SKM-1 treated with dmso at 0.1 percent for 144 hours (cell line): Measurements from ENCODE around the gene NCL.
"Not testable (repeated sequence)": the region's sequence is repeated elsewhere in the genome, so short reads cannot be mapped to it uniquely, and the experiment has no call there.

Source experiments
- DNase-seq: peaks from one replicate; lab custom pipeline; 2025; ENCODE audit not compliant: unreplicated experiment; lab: John Stamatoyannopoulos, UW

Gene NCL

DNA sequence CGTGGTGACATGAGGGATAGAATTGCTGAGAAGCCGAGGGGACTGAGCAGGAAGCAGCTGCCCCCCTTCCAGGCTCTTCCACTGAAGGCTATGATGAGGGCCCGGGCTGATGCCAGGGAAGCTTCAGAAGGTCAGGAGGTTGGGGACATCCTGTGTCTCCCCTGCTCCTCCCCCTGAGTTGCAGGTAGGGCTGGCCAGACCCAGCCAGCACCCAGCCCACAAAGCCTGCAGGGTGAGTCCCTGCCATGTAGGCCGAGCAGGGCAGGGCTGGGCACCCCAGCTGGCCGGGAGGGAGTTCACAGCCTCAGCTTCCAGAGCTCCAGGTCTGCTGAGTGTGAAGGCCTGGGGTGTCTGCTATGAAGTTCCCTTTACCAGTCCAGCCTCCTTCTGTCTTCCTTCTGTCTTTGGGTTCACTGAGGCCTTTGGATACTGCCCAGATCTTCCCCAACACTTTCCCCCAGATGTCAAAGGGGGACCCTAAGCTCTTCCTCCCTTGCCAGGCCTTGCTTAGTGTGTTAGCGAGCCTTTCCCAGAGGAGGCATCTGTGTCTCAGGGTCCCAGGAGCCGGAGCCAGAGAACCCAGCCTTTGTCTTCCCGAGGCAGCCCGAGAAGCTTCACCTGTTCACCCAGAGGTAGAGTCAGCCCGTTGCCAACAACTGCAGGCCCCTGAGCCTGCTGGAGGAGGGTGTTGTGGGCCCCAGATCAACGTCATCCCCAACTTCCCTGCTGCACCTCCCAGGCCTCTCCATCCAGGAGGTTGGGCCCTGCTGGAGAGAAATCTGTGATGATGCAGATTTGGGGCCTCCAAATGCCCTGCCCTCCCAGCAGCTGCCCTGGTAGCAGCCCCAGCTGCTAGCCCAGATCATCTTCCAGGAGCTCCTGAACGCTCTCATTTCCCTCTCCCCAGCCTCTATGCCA is 3.6 kb upstream of the NCL start:
- no peak for DNase-seq

DNA sequence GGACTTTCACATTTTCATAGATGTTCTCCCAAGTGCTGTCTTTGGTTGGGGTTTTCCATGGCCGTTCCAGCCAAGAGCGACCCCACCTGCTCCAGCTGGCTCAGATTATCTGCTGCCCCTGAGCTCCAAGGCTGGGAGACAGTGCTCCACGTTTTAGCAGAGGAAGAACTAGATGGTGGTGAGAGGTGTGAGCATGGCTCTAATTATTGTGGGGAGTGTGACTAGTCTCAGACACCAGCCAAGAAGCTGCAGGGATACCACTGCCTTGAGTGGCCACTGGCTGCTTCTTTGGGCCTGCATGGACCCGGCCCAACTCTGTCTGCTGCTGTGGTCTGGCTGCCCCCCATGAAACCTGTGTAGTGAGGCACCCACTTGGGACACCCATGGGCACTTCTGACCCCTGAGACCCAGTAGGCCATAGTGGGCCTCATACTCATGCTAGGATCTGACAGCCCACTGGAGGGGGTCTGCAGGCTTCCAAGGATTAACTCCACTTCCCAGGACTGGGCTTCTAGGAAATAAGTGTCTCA is 2.8 kb upstream of the NCL start:
- DNase-seq: no peak

DNA sequence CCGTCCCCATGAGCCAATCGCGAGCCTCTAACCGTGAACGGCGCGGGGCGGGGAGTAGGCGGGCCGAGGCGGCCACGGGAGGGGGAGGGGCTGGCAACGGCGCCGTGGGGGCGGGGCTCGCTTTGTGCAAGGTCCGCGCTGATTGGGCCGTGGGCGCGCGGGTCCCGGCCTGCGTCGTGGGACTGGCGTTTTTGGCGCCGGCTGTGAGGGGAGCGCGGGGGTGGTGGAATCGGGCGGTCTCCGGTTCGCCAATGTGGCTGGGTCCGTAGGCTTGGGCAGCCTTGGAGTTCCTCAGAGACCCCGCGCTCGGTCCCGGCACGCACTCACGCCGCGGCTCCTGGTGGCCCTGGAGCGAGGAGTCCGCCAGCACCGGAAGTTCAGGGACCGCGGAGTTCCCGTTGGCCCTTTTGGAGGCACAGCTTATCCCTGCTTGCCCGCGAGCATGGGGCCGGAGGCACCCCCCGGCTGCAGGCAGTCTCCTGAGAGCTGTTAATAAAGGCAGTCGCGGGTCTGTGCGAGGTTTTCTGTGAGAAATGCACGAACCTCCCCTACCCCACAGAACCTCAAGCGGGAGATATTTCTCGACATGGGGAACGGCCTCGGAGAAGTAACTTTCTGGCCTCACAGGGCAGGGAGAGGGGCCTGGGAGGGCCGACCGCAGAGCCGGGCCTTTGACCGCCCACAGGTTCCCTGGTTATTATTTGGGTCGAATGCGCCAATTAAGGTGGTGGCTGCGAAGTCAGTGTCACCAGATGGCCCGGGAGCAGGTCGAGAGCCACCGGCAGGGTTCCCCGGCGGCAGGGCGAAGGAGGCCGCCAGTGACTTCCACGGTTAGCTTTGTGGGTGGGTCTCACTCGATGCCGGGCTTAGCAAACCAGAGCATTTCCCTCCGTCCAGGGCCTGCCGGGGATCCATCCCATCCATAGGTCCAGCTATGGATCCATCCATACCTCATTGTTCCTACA is 574 bp upstream of the NCL start:
- peak; percentile 95 for DNase-seq

DNA sequence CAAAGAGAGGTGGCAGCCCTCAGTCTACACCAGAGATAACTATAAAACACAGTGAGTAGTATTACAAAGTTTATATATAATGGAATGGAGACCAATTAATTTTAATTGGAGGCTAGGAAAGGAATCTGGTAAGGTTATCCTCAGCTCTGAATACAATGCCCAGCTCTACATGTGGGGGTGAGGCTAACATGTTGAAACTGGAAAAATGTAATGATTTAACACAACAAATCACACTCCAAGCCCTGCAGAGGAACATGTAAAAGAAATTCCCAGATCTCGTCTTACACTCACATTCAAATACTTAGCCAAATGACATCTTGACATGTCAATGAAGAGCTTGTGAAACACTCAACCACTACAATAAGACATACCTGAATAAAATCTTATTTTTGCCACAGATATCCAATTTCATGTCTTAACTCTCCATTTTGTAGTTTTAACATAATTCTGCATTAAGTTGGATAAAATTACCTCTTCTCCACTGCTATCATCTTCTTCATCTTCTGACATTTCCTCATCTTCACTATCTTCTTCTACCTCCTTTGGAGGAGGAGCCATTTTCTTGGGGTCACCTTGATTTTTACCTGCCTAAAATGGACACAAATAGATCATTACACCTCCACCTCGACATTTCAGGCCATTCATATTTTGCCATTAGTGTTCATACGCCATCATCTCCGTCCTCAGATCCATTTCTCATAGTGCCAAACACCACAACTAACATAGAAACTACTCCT is 1.4 kb downstream of the NCL start:
- no peak for DNase-seq

DNA sequence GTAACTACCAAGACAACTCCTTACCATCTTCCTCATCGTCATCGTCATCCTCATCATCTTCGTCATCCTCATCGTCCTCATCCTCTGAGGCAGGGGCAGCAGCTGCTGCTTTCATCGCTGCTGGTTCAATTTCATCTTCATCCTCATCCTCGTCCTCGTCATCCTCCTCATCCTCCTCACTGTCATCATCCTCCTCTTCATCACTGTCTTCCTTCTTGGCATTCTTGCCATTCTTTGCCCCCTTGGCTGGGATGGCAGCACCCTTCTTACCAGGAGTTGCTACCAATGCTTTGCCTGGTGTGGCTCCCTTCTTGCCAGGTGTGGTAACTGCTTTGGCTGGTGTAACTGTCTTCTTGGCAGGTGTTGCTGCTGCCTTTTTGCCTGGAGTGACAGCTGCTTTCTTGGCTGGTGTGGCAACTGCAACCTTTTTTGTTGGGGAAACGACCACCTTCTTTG is 2.7 kb downstream of the NCL start:
- no peak for DNase-seq

DNA sequence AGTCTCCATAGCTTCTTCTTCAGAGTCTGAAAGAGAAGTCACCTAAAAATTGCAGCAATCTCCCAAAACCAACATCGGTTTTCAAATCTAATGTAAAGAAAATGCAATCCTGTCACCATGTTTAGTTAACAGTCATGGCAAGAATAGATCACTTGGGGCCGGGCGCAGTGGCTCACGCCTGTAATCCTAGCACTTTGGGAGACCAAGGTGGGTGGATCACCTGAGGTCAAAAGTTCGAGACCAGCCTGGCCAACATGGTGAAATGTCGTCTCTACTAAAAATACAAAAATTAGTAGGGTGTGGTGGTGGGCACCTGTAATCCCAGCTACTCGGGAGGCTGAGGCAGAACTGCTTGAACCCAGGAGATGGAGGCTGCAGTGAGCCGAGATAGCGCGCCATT is 3.4 kb downstream of the NCL start:
- not testable (repeated sequence) for DNase-seq

DNA sequence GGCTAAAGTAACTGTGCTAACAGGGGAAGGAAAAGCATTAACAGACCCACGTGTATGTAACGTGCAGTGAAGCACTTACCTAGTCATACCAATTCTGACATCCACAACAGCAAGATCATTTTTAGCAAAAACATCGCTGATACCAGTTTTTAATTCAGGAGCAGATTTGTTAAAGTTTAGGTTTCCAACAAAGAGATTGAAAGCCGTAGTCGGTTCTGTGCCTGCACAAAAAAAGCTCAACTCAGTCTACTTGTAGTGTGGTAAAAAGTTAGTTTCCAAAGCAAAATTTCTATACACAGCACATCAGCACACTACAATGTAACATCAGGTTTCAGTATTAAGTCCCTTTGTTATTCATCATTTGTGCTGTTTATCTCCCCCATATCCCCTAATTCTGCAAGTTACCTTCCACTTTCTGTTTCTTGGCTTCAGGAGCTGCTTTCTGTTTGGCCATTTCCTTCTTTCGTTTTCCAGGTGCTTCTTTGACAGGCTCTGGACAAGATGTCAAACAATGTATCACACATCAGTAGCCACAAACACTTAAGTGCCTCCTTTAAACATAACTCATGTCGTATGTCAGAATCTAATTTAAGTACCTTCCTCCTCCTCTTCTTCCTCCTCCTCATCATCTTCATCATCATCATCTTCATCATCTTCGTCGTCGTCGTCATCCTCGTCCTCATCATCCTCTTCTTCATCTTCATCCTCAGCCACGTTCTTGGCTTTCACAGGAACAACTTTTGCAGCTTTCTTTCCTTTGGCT is 4.0 kb downstream of the NCL start:
- no peak for DNase-seq

DNA sequence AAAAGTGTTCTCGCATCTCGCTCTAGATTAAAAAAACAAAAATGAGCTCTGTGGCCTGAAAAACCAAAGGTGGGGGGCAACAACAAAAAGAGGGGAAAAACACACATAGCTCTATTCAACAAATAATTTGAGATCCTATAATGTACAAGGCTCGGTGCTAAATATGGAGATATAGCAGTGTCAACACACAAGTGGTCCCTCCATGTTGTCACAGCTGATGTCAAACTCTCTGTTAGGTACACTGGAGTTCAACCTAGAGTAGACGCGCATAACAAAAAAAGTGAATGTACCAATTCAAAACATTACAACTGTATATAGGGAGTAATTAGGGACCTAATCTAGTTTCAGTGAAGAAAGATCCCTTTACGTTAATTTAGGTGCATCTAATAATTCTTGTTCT is 5.9 kb downstream of the NCL start:
- no peak for DNase-seq

DNA sequence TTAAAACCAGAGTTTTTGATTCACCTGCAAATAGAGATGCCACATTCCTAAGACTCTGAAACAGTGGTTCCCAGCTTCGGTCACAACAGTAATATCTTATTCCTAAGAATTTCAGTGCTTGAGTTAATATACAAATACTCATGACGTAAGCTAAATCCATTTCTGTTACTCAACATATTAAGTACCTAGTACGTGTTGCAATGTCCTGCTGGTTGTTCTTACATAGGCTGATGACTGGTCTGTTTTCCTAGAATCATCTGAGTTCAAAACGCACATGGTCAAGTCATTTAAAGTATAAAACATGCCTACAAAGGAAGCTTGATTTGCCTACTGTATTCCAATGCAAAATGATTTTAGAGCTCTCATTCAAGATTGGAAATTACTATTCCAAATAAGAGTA is 7.2 kb downstream of the NCL start:
- no peak for DNase-seq

DNA sequence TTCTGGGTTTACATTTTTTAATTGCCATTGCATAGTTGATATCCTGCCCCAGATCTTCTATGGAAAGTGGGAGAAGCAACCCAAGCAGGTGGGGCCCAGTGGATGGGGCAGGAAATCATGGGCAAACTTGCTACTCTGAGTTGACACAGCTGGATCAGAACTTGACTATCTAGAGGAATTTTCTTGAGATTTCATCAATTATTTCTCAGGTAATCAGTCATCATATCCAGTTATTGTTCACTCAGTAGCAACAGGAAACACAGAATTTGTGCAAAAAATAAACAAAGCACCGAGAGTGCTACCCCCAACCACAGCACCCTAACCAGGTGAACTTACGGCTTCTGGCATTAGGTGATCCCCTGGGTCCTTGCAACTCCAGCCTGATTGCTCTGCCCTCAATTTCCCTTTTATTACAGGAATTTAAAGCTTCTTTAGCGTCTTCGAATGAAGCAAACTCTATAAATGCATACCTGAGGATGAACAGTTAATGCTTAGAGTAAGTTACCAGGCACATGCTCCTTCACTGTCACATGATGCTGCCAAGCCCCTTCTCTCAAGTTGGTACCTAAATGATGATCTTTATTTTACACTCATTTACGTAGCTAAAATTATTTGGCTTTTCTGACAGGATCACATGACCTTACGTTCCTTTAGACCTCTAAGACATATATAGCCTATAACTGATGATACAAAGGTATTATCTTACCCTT is 7.8 kb downstream of the NCL start:
- no peak for DNase-seq

DNA sequence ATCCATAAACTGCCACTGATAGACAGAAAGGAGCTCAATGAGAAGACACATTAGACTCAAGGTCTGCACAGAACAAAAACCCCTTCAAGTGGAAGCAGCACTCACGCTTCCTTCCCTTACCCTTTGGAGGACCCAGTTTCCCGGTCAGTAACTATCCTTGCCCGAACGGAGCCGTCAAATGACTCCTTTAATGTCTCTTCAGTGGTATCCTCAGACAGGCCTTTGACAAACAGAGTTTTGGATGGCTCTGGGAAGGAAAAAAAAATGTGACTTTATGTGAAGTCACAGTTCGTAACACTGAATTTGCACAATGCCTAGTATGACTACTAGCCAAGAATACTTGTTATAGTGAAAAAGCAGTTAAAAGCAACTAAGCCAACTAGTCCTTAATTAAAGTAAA is 8.4 kb downstream of the NCL start:
- no peak for DNase-seq

DNA sequence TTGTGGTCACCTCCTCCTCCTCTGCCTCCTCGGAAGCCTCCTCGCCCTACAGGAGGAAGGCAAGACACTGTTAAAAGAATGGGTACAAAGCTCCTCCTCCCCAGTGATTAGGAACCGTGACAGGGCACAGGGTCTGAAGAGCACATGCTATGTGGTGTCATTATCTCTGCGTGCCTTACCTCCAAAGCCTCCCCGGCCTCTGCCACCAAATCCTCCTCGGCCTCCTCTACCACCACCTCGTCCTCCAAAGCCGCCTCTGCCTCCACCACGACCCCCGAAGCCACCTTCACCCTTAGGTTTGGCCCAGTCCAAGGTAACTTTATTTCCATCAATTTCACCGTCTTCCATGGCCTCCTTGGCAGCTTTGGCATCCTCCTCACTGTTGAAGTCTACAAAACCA is 9.1 kb downstream of the NCL start:
- DNase-seq: no peak

DNA sequence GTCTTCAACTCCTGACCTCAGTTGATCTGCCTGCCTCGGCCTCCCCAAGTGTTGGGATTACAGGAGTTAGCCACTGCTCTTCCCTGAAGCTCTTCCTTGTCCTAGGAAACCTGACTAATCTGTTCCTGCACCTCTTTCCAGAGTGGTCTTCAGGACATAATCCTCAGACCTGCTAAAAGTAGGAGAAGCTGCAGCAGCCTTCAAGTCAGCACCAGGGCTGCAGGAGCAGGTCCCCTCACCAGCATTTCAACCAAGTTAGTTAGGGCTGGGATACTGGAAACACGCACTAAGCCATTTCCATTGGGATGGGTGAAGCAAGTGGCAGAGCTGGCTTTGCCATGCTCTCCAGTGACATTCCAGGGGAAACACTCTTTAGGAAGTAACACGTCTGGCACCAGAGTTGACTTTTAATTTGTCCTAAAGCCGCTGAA is 9.9 kb downstream of the NCL start:
- no peak for DNase-seq

DNA sequence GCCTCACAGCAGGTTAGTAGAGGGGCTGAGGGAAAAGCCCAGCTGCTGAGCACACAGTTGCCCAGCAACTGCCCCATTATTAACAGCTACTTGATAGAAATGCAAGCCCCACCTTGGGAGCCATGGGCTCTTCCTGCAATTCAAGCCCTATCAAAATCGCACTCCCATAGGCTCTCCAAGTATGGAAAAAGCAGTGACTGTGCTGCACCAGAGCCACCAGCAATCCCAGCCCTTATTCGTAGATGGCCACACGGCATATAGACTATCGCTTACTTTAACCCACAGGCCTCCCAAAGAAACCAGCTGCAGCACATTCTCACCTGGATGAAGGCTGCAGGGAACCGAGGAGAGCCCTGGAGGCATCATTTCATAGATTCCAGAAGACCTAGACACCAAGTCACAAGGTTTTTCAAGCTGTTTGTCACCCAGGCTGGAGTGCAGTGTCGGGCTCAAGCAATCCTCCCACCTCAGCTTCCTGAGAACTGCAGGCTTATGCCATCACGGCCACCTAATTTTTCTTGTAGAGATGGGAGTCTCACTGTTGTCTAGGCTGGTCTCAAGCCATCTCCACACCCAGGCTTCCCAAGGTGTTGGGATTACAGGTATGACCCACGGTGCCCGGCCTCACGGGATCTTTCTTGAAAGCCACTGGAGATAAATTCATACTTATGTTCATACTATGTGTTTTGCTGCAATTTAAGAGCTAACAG is 11.3 kb downstream of the NCL start:
- no peak for DNase-seq

DNA sequence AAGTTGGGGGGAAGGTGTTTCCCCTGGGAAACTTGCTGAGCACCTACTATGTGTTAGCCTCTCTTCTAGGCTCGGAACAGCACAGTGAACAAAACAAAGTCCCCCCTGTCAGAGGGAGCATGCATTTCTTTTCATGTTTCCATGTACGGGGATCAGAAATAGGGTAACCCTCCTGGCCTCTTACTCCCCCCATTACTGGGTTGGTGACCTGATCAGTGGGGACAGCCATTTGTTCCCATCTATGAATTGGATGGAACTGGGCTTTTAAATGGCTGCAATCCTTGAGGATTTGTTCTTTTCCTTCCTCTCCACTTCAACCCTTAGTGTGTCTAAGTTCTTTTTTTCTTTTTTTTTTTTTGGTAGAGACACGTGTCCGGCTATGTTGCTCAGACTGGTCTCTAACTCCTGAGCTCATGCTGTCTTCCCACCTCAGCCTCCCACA is 13.7 kb downstream of the NCL start:
- no peak for DNase-seq

DNA sequence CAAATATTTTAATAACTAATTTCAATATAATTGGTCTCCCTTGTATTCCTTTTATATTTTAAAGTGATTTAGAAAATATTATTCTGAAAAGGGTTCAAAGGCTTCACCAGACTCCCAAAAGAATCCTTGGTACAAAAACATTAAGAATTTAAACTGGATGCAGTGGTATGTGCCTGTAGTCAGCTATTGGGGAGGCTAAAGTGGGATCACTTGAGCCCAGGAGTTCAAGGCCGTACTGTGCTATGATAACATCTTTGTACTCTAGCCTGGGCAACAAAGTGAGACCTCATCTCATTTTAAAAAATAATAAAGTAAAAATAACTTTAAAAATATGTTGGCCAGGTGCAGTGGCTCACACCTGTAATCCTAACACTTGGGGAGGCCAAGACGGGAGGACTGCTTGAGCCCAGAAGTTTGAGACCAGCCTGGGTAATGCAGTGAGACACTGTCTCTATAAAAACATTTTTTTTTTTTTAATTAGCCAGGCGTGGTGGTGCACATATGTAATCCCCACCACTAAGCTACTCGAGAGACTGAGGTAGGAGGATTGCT is 14.7 kb downstream of the NCL start:
- DNase-seq: no peak

DNA sequence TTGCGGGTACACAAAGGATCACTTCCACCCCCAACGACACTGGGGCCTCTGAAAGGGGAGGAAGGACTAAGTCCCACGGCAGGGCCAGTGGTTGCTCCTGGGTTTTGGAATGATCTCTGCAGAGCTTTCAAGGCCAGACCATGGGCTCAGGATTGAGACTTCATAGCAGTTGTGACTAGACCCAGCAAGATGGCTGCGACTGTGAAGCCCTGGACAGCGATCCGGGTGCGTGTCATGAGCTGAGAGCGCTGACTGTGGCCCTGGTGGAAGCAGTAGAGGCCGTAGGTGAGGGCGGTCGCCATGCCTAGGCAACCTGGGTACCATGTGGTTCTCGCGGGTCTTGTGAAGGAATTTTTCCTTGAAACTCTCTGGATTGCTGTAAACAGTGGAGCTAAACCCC is 27.3 kb downstream of the NCL start:
- no peak for DNase-seq

DNA sequence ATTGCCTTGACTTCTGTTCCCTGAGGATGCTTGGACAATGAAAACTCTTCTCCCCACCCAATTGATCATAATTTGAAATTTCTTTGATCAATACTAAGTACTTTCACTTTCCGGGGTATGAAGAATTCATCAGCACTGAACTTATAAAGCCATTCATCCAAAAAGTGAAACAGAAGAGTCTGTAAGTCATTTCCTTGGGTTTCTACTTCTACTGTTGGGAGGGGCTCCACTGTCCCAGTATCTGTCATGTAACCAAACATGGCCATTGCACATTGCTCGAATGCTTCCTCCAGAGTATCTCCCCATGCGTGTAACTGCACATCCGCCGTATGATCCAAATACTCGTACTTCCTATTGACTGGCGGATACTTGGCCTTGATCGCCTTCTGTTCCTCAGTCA is 30.3 kb downstream of the NCL start:
- no peak for DNase-seq

DNA sequence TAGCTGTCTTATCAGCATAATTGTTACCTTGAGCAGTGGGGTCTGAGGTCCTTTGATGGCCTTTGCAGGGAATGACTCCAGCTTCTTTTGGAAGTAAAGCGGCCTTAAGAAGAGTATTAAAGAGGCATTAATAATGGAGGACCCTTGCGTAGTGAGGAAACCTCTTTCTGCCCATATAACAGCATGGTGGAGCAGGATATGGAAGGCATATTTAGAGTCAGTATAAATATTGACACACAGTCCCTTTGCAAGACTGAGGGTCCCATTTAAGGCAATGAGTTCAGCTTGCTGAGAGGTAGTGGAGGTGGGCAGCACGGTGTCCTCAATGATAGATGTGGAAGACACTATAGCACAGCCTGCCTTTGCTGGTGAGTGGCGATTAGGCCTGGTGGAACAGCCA is 32.7 kb downstream of the NCL start:
- no peak for DNase-seq
